GM12878 (cell line): ENCODE data around the gene PLCB4. TPM values are rescaled to one million over a fixed set of nuclear protein-coding genes. Genes with fewer than 3 reads are reported as not detected.

Source experiments
- ATAC-seq: fragments of 200-7000 bp; cut with Tn5 transposase; 3 replicates; pipeline ENCODE4 v1.9.1; 2020; ENCODE audit warnings: mild to moderate bottlenecking, moderate library complexity
- BruUV-seq: library from RNA; stranded (reverse); fragments of 400-500 nt; replicated peaks from 2 replicates; lab custom pipeline; 2021; lab: Mats Ljungman, UMichigan
- CTCF ChIA-PET: fragments of 300-600 bp; sonication (Branson Sonifier 250); formaldehyde crosslinking; extraction: SDS; loops from one replicate; lab custom pipeline; 2021; ENCODE audit warnings: inconsistent platforms; lab: Yijun Ruan, JAX
- POLR2A ChIA-PET: fragments of 350-600 bp; formaldehyde crosslinking; extraction: SDS; loops from one replicate; lab custom pipeline; 2021; ENCODE audit warnings: inconsistent platforms; lab: Charles Lee
- RAD21 ChIA-PET: fragments of 300-600 bp; sonication (Branson Sonifier 250); formaldehyde crosslinking; loops from one replicate; lab custom pipeline; 2023; ENCODE audit warnings: antibody characterized with exemption; ENCODE audit not compliant: unreplicated experiment; lab: Charles Lee
- SMC1A ChIA-PET: fragments of 300-600 bp; sonication (Branson Sonifier 250); formaldehyde crosslinking; loops from one replicate; lab custom pipeline; 2023; ENCODE audit not compliant: unreplicated experiment, uncharacterized antibody; lab: Charles Lee
- DNase-seq: peaks from one replicate; pipeline ENCODE4 v3.0.0-alpha.2; 2011; ENCODE audit warnings: low read depth, low spot score
- FAIRE-seq: peaks from 3 replicates; lab custom pipeline; 2011; peaks lifted over from hg19 to GRCh38; lab: Jason Lieb, UNC
- H2AFZ ChIP-seq: 2 replicates; pipeline ENCODE4 v1.6.0; 2011; ENCODE audit warnings: low read depth, low read length, control low read depth; ENCODE audit not compliant: control insufficient read depth
- H3K27ac ChIP-seq: 2 replicates; pipeline ENCODE4 v1.5.1; 2011; ENCODE audit warnings: control low read depth; ENCODE audit not compliant: control insufficient read depth, insufficient read depth
- H3K27me3 ChIP-seq, 2 experiments: replicated peaks in 1 of 2; 2 replicates each; pipeline versions ENCODE4 v1.6.0 to v1.6.1; 2011; ENCODE audit warnings: low read length in 1 of 2; ENCODE audit not compliant: control insufficient read depth in 2 of 2, insufficient read depth in 2 of 2
- H3K36me3 ChIP-seq, 2 experiments: 2 replicates each; pipeline ENCODE4 v1.5.1; 2011; ENCODE audit warnings: low read length in 1 of 2; ENCODE audit not compliant: control insufficient read depth in 2 of 2, insufficient read depth in 2 of 2
- H3K4me1 ChIP-seq: 2 replicates; pipeline ENCODE4 v1.6.1; 2011; ENCODE audit warnings: mild to moderate bottlenecking, low read length, moderate library complexity, mixed read lengths; ENCODE audit not compliant: control insufficient read depth, insufficient read depth
- H3K4me2 ChIP-seq: 2 replicates; pipeline ENCODE4 v1.6.0; 2011; ENCODE audit warnings: control low read depth; ENCODE audit not compliant: control insufficient read depth, insufficient read depth
- H3K4me3 ChIP-seq: fragments of 200-600 bp; sonication (generic); 2 replicates; pipeline ENCODE4 v1.5.1; 2016
- H3K79me2 ChIP-seq: 2 replicates; pipeline ENCODE4 v1.6.0; 2011; ENCODE audit warnings: low read length; ENCODE audit not compliant: control insufficient read depth, insufficient read depth
- H3K9ac ChIP-seq: 2 replicates; pipeline ENCODE4 v1.8.0; 2011; ENCODE audit warnings: low read length, control low read depth, mixed read lengths; ENCODE audit not compliant: control insufficient read depth, insufficient read depth
- H3K9me3 ChIP-seq: replicated peaks from 3 replicates; pipeline ENCODE4 v1.5.1; 2011; ENCODE audit warnings: mild to moderate bottlenecking, low read length; ENCODE audit not compliant: control insufficient read depth, insufficient read depth
- H4K20me1 ChIP-seq: 2 replicates; pipeline ENCODE4 v1.6.0; 2011; ENCODE audit not compliant: control insufficient read depth, insufficient read depth
- CBFB ChIP-seq: IDR thresholded peaks from 2 replicates; pipeline ENCODE4 v1.6.1; 2016; ENCODE audit warnings: antibody characterized with exemption, low read depth
- CHD2 ChIP-seq: IDR thresholded peaks from 2 replicates; pipeline ENCODE4 v1.6.1; 2011; ENCODE audit warnings: low read depth, low read length, improper control_type of control experiment, borderline replicate concordance
- ESRRA ChIP-seq: IDR thresholded peaks from 2 replicates; pipeline ENCODE4 v1.6.1; 2012; ENCODE audit warnings: mild to moderate bottlenecking, low read length, improper control_type of control experiment
- HDGF ChIP-seq: fragments of 450-650 bp; IDR thresholded peaks from 2 replicates; pipeline ENCODE4 v1.6.1; 2016; ENCODE audit warnings: antibody characterized with exemption
- LARP7 ChIP-seq: fragments of 450-650 bp; IDR thresholded peaks from 2 replicates; pipeline ENCODE4 v1.6.1; 2017; ENCODE audit warnings: mild to moderate bottlenecking
- MTA2 ChIP-seq: fragments of 450-650 bp; IDR thresholded peaks from 2 replicates; pipeline ENCODE4 v1.6.1; 2016; ENCODE audit warnings: low read depth, mild to moderate bottlenecking, moderate library complexity
- MYB ChIP-seq: fragments of 150-350 bp; IDR thresholded peaks from 2 replicates; pipeline ENCODE4 v1.6.1; 2014; ENCODE audit warnings: mild to moderate bottlenecking, low read depth, low read length, borderline replicate concordance
- SP1 ChIP-seq: IDR thresholded peaks from one replicate; pipeline ENCODE4 v1.6.1; 2011; ENCODE audit warnings: low read depth, low read length
- TCF7 ChIP-seq: IDR thresholded peaks from 2 replicates; pipeline ENCODE4 v1.6.1; 2014; ENCODE audit warnings: antibody characterized with exemption, borderline replicate concordance
- YY1 ChIP-seq: IDR thresholded peaks from 2 replicates; pipeline ENCODE4 v1.6.1; 2011; ENCODE audit warnings: low read depth, mild to moderate bottlenecking, low read length
- WGBS: methylation state at CpG from one replicate; pipeline ENCODE4 v1.1.6; 2016; ENCODE audit warnings: low lambda C conversion rate; ENCODE audit not compliant: insufficient replicate concordance, insufficient coverage; ENCODE audit errors: missing lambda C conversion rate; 5-methylcytosine and 5-hydroxymethylcytosine counted together
- in situ Hi-C: fragments of 300-500 bp; cut with MboI; formaldehyde crosslinking; loops from 9 replicates; pipeline ENCODE4 v1.14.3; 2018; ENCODE audit warnings: mixed read lengths
- intact Hi-C: fragments of 100-400 bp; cut with micrococcal nuclease; formaldehyde crosslinking; loops from one replicate; pipeline ENCODE4 v1.14.2; 2022; ENCODE audit not compliant: unreplicated experiment
- polyA plus RNA-seq, 11 experiments: library from polyadenylated mRNA; depleted of rRNA in 4 of 11; unstranded in 6 of 11; stranded (reverse) in 5 of 11; fragments of >200 nt; fragmentation: Nextera tagmentation in 4 of 11; fragmentation: Illumina TruSeq in 1 of 11; extraction: Ambion mirVana in 4 of 11; extraction: Trizol in 1 of 11; gene quantifications; 1 replicate in 1 of 11; 2 replicates in 10 of 11; pipeline versions ENCODE4 v1.2.1 to v1.2.3, GENCODE V29; 2011 to 2016; ENCODE audit warnings: inconsistent platforms in 2 of 11, missing spikeins in 2 of 11, low read depth in 1 of 11
- total RNA-seq, 4 experiments: library from RNA; depleted of rRNA in 3 of 4; stranded (reverse); fragments of >200 nt in 3 of 4; fragmentation: Illumina TruSeq in 1 of 4; extraction: Trizol in 1 of 4; gene quantifications; 2 replicates each; pipeline versions ENCODE4 v1.2.1 to v1.2.3, GENCODE V29; 2013 to 2021

Gene PLCB4
- total and polyA plus RNA-seq, 10 of the 15 experiments (the other 5 are each of a cell fraction or from before 2014, with no cell fraction given) = not detected

- no peak overlapping the region for H3K4me3 ChIP-seq
- intact Hi-C loops = no loop called here
- no peak overlapping the region for H3K9ac ChIP-seq
- no peaks in the 10 kb centered on the region for H3K4me1 ChIP-seq
- ChIA-PET RAD21 (no interaction called here), SMC1A (no interaction called here), CTCF (no interaction called here), POLR2A (no interaction called here)
- FAIRE-seq (no peak), ATAC-seq (no peak), DNase-seq (no peak)
- H3K27me3 ChIP-seq = no peaks in the 10 kb centered on the region
- WGBS = 28% methylated on average over 3 of the region's 3 CpGs
- no peaks in the 10 kb centered on the region for H3K9me3 ChIP-seq
- no peaks in the 10 kb centered on the region for H3K79me2 ChIP-seq
- TF ChIP-seq ESRRA = no peak
- no peak for TF ChIP-seq YY1
- no peak for TF ChIP-seq MTA2
- TF ChIP-seq CBFB = no peak
- no peak for TF ChIP-seq TCF7
- no peak for TF ChIP-seq MYB
- no peak for TF ChIP-seq LARP7
- TF ChIP-seq CHD2 = no peak
- TF ChIP-seq HDGF = no peak
- BruUV-seq = no TSS peak
- no peaks in the 10 kb centered on the region for H4K20me1 ChIP-seq
- no peak overlapping the region for H3K27ac ChIP-seq
- no peak overlapping the region for H3K4me2 ChIP-seq
- H3K36me3 ChIP-seq = no peaks in the 10 kb centered on the region
- in situ Hi-C loops = no loop called here
- H2AFZ ChIP-seq = no peak overlapping the region
Measured at GRCh38 chr20:9054176-9054575, 14.7 kb upstream of the PLCB4 start.

DNA sequence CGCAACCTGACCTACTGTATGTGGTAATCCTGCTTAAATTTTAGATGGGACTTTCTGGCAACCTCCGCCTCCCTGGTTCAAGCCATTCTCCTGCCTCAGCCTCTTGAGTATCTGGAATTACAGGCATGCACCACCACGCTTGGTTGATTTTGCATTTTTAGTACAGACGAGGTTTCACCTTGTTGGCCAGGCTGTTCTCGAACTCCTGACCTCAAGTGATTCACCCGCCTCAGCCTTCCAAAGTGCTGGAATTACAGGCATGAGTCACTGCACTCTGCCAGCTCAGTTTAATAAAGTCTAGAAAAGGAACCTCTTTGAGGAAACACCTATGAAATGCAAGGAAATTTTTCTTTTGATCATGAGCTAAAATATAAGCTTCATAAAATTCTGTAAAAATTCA, 9.0 kb upstream of the PLCB4 start:
- BruUV-seq = no TSS peak
- CTCF ChIA-PET = no interaction called here
- FAIRE-seq = no peak
- no peak overlapping the region for H3K9ac ChIP-seq
- SMC1A ChIA-PET = no interaction called here
- no peak overlapping the region for H3K4me2 ChIP-seq
- no peak overlapping the region for H3K27ac ChIP-seq
- H3K36me3 ChIP-seq = no peaks in the 10 kb centered on the region
- H4K20me1 ChIP-seq = no peaks in the 10 kb centered on the region
- no peak for ATAC-seq
- H3K4me3 ChIP-seq = no peak overlapping the region
- no peak overlapping the region for H2AFZ ChIP-seq
- 51% methylated on average over 6 of the region's 6 CpGs for whole genome bisulfite sequencing
- H3K4me1 ChIP-seq = no peaks in the 10 kb centered on the region
- RAD21 ChIA-PET = no interaction called here
- no peaks in the 10 kb centered on the region for H3K9me3 ChIP-seq
- intact Hi-C loops = no loop called here
- TF ChIP-seq SP1 = no peak
- TF ChIP-seq, all 136 proteins: peak for 0
- H3K27me3 ChIP-seq = no peaks in the 10 kb centered on the region
- in situ Hi-C loops = no loop called here
- POLR2A ChIA-PET = no interaction called here
- DNase-seq = no peak
- H3K79me2 ChIP-seq = no peaks in the 10 kb centered on the region
